Measurements from ENCODE around the gene VAV2. TPM values are rescaled to one million over a fixed set of nuclear protein-coding genes. Genes with fewer than 3 reads are reported as not detected.

VAV2 gene
- total RNA-seq, 4 donors from 2014 or later = 15.0 to 25.7 (median 20.5) TPM

- Histone ChIP-seq H3K36me3 (no peaks in the 10 kb centered on the region), H3K4me1 (peaks cover 0 to 19% of the 10 kb centered on the region in 2 donors), H3K4me3 (replicated peaks in 1 of 3) (no peak overlapping the region), H3K27ac (no peak overlapping the region), H3K27me3 (no peaks in the 10 kb centered on the region), H3K9me3 (no peaks in the 10 kb centered on the region)
- no peak for TF ChIP-seq CTCF (IDR thresholded peaks at IDR 0.05)
- TF ChIP-seq POLR2A (IDR thresholded peaks at IDR 0.05) = no peak
- 96 to 98% methylated on average over 2 of the region's 2 CpGs for WGBS, 2 donors
- intact Hi-C loops (cut with DNase I) = no loop called here
- no peak for DNase-seq
Observed at GRCh38 chr9:133964463-133964862, 27.7 kb downstream of the VAV2 start.

GRCh38 chr9:133963166-133963565 is 29.0 kb downstream of the VAV2 start:
- Histone ChIP-seq H3K27ac (no peak overlapping the region), H3K9me3 (no peaks in the 10 kb centered on the region), H3K4me3 (replicated peaks in 1 of 3) (no peak overlapping the region), H3K27me3 (no peaks in the 10 kb centered on the region), H3K36me3 (no peaks in the 10 kb centered on the region), H3K4me1 (peaks cover 0 to 32% of the 10 kb centered on the region in 2 donors)
- TF ChIP-seq POLR2A (IDR thresholded peaks at IDR 0.05) (no peak), CTCF (IDR thresholded peaks at IDR 0.05) (no peak)
- DNase-seq = no peak
- intact Hi-C loops (cut with DNase I) = no loop called here
- 96 to 98% methylated on average over 3 to 10 of the region's 10 CpGs for WGBS, 2 donors

DNA sequence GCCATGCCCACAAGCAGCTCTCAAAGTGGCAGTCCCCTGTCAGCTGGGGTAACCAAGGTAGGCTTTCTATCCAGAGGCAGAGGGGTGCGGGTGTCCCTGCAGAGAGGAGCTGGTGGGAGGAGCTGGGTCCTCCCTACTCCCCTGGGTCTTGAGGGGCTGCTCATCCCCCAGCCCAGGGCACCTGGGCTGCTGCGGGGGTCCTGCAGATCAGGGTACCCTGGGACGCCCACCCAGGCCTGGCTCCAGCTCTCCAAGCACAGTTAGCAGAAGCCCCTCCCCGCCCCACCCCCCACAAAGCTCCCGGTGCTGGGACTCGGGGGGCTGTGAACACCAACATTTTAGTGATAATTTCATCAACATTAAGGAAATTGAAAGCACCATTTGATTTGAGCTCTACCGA is 29.8 kb downstream of the VAV2 start:
- no peaks in the 10 kb centered on the region for H3K27me3 ChIP-seq
- no peaks in the 10 kb centered on the region for H3K36me3 ChIP-seq
- 84 to 85% methylated on average over 6 of the region's 7 CpGs for WGBS, 2 donors
- intact Hi-C loops (cut with DNase I) = no loop called here
- H3K4me3 ChIP-seq (replicated peaks in 1 of 3) = no peak overlapping the region
- no peak overlapping the region for H3K27ac ChIP-seq
- no peak for TF ChIP-seq POLR2A (IDR thresholded peaks at IDR 0.05)
- no peak for TF ChIP-seq CTCF (IDR thresholded peaks at IDR 0.05)
- peaks cover 3 to 35% of the 10 kb centered on the region in 2 donors for H3K4me1 ChIP-seq
- no peak for DNase-seq
- no peaks in the 10 kb centered on the region for H3K9me3 ChIP-seq

- H3K4me1 ChIP-seq = peaks cover 11 to 42% of the 10 kb centered on the region in 2 donors
- H3K4me3 ChIP-seq (replicated peaks in 1 of 3) = no peak overlapping the region
- no peaks in the 10 kb centered on the region for H3K36me3 ChIP-seq
- TF ChIP-seq CTCF (IDR thresholded peaks at IDR 0.05) (no peak), POLR2A (IDR thresholded peaks at IDR 0.05) (no peak)
- H3K27me3 ChIP-seq = no peaks in the 10 kb centered on the region
- H3K27ac ChIP-seq = no peak overlapping the region
- 88 to 91% methylated on average over 13 to 16 of the region's 18 CpGs for WGBS, 2 donors
- DNase-seq = no peak
- H3K9me3 ChIP-seq = no peaks in the 10 kb centered on the region
- intact Hi-C loops (cut with DNase I) = no loop called here
Observed at GRCh38 chr9:133961226-133962165, 30.6 kb downstream of the VAV2 start.

- intact Hi-C loops (cut with DNase I) = no loop called here
- Histone ChIP-seq H3K4me1 (peaks cover 20 to 48% of the 10 kb centered on the region in 2 donors), H3K27me3 (no peaks in the 10 kb centered on the region), H3K9me3 (no peaks in the 10 kb centered on the region), H3K4me3 (replicated peaks in 1 of 3) (no peak overlapping the region), H3K27ac (no peak overlapping the region), H3K36me3 (no peaks in the 10 kb centered on the region)
- DNase-seq = peak; percentile 25 to 36
- TF ChIP-seq POLR2A (IDR thresholded peaks at IDR 0.05) (no peak), CTCF (IDR thresholded peaks at IDR 0.05) (peak in 1 of 6 experiments; percentile 20)
- 79 to 88% methylated on average over 18 to 20 of the region's 21 CpGs for WGBS, 2 donors
Observed at GRCh38 chr9:133960568-133961129, 31.5 kb downstream of the VAV2 start.
